Activated naive CD4-positive, alpha-beta T cell (primary cell): ENCODE data around the gene WT1.
"Not testable (repeated sequence)": the region's sequence is repeated elsewhere in the genome, so short reads cannot be mapped to it uniquely, and the experiment has no call there.

Experiments used
- DNase-seq, 4 experiments: peaks; one replicate each; lab custom pipeline; 2025; lab: John Stamatoyannopoulos, UW

Gene WT1

GRCh38 chr11:32435511-32435941, at the start of gene WT1:
Gene WT1, minus strand, starts transcription at chr11:32435539.
- DNase-seq: no peak

- no peak for DNase-seq
Observed at GRCh38 chr11:32479291-32479690, 44.0 kb upstream of the WT1 start.

GRCh38 chr11:32478277-32478731, 43.0 kb upstream of the WT1 start:
- DNase-seq: no peak

GRCh38 chr11:32473282-32473909, 38.1 kb upstream of the WT1 start:
- DNase-seq: no peak

GRCh38 chr11:32472226-32472625, 36.9 kb upstream of the WT1 start:
- no peak for DNase-seq

- DNase-seq: not testable (repeated sequence)
Observed at GRCh38 chr11:32471544-32471943, 36.2 kb upstream of the WT1 start.

GRCh38 chr11:32469791-32470190, 34.5 kb upstream of the WT1 start:
- DNase-seq: no peak

GRCh38 chr11:32466279-32466915, 31.1 kb upstream of the WT1 start:
- no peak for DNase-seq

- DNase-seq: no peak
Observed at GRCh38 chr11:32464078-32464477, 28.7 kb upstream of the WT1 start.

- no peak for DNase-seq
Observed at GRCh38 chr11:32462011-32462690, 26.8 kb upstream of the WT1 start.

GRCh38 chr11:32456864-32457263, 21.5 kb upstream of the WT1 start:
- no peak for DNase-seq

GRCh38 chr11:32454993-32455392, 19.7 kb upstream of the WT1 start:
- no peak for DNase-seq

- no peak for DNase-seq
Observed at GRCh38 chr11:32451808-32452207, 16.5 kb upstream of the WT1 start.

GRCh38 chr11:32450372-32450771, 15.0 kb upstream of the WT1 start:
- no peak for DNase-seq

- no peak for DNase-seq
Observed at GRCh38 chr11:32448232-32448631, 12.9 kb upstream of the WT1 start.

- no peak for DNase-seq
Observed at GRCh38 chr11:32447252-32447651, 11.9 kb upstream of the WT1 start.

GRCh38 chr11:32446227-32446626, 10.9 kb upstream of the WT1 start:
- no peak for DNase-seq

- DNase-seq: no peak
Observed at GRCh38 chr11:32444186-32444585, 8.8 kb upstream of the WT1 start.

GRCh38 chr11:32440916-32441315, 5.6 kb upstream of the WT1 start:
- no peak for DNase-seq

- no peak for DNase-seq
Observed at GRCh38 chr11:32440312-32440908, 5.1 kb upstream of the WT1 start.

- no peak for DNase-seq
Observed at GRCh38 chr11:32439501-32440210, 4.3 kb upstream of the WT1 start.

GRCh38 chr11:32438866-32439489, 3.6 kb upstream of the WT1 start:
- no peak for DNase-seq
